ENCODE results near the gene SORCS2. TPM values are rescaled to one million over a fixed set of nuclear protein-coding genes. Genes with fewer than 3 reads are reported as not detected.

The SORCS2 gene
- total RNA-seq, 4 donors from 2014 or later, result 0.48 to 1.8 (median 0.68) TPM; not detected in 1

DNA sequence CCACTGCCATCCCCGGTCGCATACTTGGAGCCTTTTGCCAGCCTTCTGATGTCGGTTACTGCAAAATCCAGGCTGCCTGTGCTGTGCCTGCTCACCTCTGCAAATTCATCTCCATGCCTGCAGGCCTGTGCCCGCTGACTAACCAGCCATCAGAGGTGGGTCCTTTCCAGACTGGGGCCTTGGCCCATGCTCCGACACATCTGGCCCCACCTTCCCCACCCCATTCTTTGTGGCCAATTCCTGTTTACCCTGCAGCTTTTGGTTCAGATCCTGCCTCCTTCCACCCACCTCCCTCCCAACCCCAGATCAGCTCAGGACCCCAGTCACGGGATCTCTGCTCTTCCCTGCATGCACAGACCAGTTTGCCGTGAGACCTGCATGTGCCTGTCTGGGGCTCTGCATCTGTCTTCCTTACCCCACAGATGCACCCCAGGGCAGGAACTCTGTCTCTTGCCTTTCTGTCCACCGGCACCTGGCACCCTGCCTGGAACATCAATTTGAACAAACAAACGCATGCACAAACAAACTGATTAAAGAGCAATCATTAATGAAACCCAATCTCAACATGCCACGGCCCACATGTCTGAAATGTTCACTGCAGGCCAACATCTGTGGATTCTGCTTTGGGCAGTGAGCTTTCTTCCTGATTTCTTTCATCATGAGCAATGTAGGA lies 355.2 kb downstream of the SORCS2 start:
- H3K9me3 ChIP-seq, result peaks cover 0 to 1% of the 10 kb centered on the region in 2 donors
- H3K27ac ChIP-seq, result no peak overlapping the region
- no peak for DNase-seq
- no peak overlapping the region for H3K4me3 ChIP-seq
- intact Hi-C loops (cut with DNase I; ENCODE audit: low total_unique reads) (no loop called here), in situ Hi-C loops (cut with MboI; ENCODE audit: low pct_ligation_motif_present in 1 of 4, low pct_unique_long_range_greater_than_20kb in 1 of 4, low sequenced_read_pairs in 3 of 4) (no loop called here)
- no peaks in the 10 kb centered on the region for H3K27me3 ChIP-seq
- 36 to 66% methylated on average over 3 to 10 of the region's 10 CpGs for WGBS, 2 donors (ENCODE audit: low coverage in 1 of 2)
- TF ChIP-seq POLR2AphosphoS5 (IDR thresholded peaks at IDR 0.05), result no peak
- TF ChIP-seq, protein P1, sequence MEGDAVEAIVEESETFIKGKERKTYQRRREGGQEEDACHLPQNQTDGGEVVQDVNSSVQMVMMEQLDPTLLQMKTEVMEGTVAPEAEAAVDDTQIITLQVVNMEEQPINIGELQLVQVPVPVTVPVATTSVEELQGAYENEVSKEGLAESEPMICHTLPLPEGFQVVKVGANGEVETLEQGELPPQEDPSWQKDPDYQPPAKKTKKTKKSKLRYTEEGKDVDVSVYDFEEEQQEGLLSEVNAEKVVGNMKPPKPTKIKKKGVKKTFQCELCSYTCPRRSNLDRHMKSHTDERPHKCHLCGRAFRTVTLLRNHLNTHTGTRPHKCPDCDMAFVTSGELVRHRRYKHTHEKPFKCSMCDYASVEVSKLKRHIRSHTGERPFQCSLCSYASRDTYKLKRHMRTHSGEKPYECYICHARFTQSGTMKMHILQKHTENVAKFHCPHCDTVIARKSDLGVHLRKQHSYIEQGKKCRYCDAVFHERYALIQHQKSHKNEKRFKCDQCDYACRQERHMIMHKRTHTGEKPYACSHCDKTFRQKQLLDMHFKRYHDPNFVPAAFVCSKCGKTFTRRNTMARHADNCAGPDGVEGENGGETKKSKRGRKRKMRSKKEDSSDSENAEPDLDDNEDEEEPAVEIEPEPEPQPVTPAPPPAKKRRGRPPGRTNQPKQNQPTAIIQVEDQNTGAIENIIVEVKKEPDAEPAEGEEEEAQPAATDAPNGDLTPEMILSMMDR (IDR thresholded peaks at IDR 0.05), result no peak
- TF ChIP-seq POLR2A (IDR thresholded peaks at IDR 0.05), result no peak
- TF ChIP-seq EP300 (IDR thresholded peaks at IDR 0.05; ENCODE audit: low read depth), result no peak
- H3K4me1 ChIP-seq, result no peaks in the 10 kb centered on the region
- H3K36me3 ChIP-seq, result no peaks in the 10 kb centered on the region

DNA sequence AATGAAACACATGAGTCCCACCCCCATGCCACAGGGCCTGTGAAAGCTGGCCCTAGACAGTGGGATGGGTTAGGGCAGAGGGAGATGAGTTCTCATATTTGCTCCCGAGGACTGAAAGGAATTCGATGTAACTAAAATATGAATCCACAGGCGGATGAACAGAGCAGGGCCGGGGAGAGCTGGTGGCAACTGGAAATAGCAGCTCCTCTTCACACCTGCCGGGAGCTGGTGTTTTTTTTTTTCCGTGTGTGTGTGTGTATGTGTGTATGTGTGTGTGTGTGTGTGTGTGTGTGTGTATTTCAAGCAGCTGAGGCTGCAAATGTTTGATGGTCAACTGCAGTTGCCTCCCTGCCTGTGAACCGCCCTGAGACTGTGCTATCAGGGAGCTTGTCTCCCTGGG lies 357.5 kb downstream of the SORCS2 start:
- in situ Hi-C loops (cut with MboI; ENCODE audit: low pct_ligation_motif_present in 1 of 4, low pct_unique_long_range_greater_than_20kb in 1 of 4, low sequenced_read_pairs in 3 of 4) (no loop called here), intact Hi-C loops (cut with DNase I; ENCODE audit: low total_unique reads) (no loop called here)
- no peak overlapping the region for H3K27ac ChIP-seq
- H3K4me1 ChIP-seq, result no peaks in the 10 kb centered on the region
- TF ChIP-seq POLR2A (IDR thresholded peaks at IDR 0.05), result no peak
- no peak for TF ChIP-seq POLR2AphosphoS5 (IDR thresholded peaks at IDR 0.05)
- no peak for TF ChIP-seq EP300 (IDR thresholded peaks at IDR 0.05; ENCODE audit: low read depth)
- TF ChIP-seq, protein P1 (IDR thresholded peaks at IDR 0.05), result no peak
- peaks cover 10 to 16% of the 10 kb centered on the region in 2 donors for H3K9me3 ChIP-seq
- H3K4me3 ChIP-seq, result no peak overlapping the region
- H3K36me3 ChIP-seq, result no peaks in the 10 kb centered on the region
- WGBS, 2 donors (ENCODE audit: low coverage in 1 of 2), result 67 to 74% methylated on average over 6 to 7 of the region's 7 CpGs
- no peak for DNase-seq
- no peaks in the 10 kb centered on the region for H3K27me3 ChIP-seq

DNA sequence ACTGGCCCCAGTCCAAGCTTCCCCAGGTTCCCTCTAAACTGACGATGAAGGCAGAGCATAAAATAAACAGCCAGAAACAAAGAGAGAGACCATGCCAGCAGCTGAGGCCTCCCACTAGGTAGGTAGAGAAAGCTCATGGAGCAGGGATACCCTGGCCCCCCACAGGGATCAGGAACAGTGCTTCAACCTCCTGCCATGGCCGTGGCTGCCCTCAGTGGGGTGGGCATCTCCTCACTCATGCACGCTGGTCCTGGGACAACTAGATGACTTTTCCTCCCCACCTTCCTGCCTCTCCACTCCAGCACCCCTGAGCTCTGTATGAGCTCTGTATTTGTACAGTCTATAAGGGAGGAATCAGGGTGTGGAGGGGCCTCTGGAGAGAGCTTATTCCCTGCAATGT lies 360.1 kb downstream of the SORCS2 start:
- intact Hi-C loops (cut with DNase I; ENCODE audit: low total_unique reads), result no loop called here

DNA sequence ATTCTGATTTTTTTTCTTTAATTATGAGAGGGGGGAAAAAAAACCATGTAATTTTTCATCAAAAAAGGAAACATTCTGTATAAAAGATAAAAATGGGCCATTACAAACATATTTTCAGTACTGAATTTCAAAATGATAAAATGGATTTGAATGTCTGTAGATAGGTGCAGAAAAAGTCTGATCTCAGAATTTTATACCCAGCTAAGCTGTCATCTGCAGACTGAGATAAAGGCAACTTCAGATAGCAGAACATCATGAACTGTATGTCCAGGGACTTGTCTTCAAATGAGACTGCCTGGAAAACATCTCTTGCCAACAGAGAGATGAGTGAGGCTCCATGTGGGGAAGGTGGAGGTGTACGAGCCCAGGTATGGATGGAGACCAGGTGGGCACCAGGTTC lies 360.9 kb downstream of the SORCS2 start:
- Histone ChIP-seq H3K27me3 (no peaks in the 10 kb centered on the region), H3K4me3 (no peak overlapping the region), H3K9me3 (peaks cover 10 to 16% of the 10 kb centered on the region in 2 donors), H3K27ac (no peak overlapping the region), H3K36me3 (no peaks in the 10 kb centered on the region), H3K4me1 (no peaks in the 10 kb centered on the region)
- intact Hi-C loops (cut with DNase I; ENCODE audit: low total_unique reads) (no loop called here), in situ Hi-C loops (cut with MboI; ENCODE audit: low pct_ligation_motif_present in 1 of 4, low pct_unique_long_range_greater_than_20kb in 1 of 4, low sequenced_read_pairs in 3 of 4) (no loop called here)
- no peak for DNase-seq
- TF ChIP-seq EP300 (IDR thresholded peaks at IDR 0.05; ENCODE audit: low read depth) (no peak), POLR2AphosphoS5 (IDR thresholded peaks at IDR 0.05) (no peak)
- WGBS, 2 donors (ENCODE audit: low coverage in 1 of 2), result 92% methylated on average over 1 of the region's 1 CpG; no CpG with 5 or more reads in 1 of the 2 donors

More for the DNA sequence above, 360.1 kb downstream of the SORCS2 start:
- 76% methylated on average over 3 of the region's 3 CpGs; no CpG with 5 or more reads in 1 of the 2 donors for WGBS, 2 donors (ENCODE audit: low coverage in 1 of 2)
- Histone ChIP-seq H3K36me3 (no peaks in the 10 kb centered on the region), H3K9me3 (peaks cover 10 to 16% of the 10 kb centered on the region in 2 donors), H3K27ac (no peak overlapping the region), H3K4me1 (no peaks in the 10 kb centered on the region), H3K27me3 (no peaks in the 10 kb centered on the region), H3K4me3 (no peak overlapping the region)
- no peak for DNase-seq
- in situ Hi-C loops (cut with MboI; ENCODE audit: low pct_ligation_motif_present in 1 of 4, low pct_unique_long_range_greater_than_20kb in 1 of 4, low sequenced_read_pairs in 3 of 4), result no loop called here
- TF ChIP-seq POLR2AphosphoS5 (IDR thresholded peaks at IDR 0.05) (no peak), POLR2A (IDR thresholded peaks at IDR 0.05) (no peak), EP300 (IDR thresholded peaks at IDR 0.05; ENCODE audit: low read depth) (no peak)
- TF ChIP-seq, protein P1 (IDR thresholded peaks at IDR 0.05), result no peak
